ENCODE data around the gene EPHA8.

EPHA8 gene

GRCh38 chr1:22619252-22619651, 56.0 kb downstream of the EPHA8 start:
- no peak for DNase-seq (ENCODE audit: low spot score)

GRCh38 chr1:22619798-22620197, 56.5 kb downstream of the EPHA8 start:
- no peak for DNase-seq (ENCODE audit: low spot score)

- DNase-seq (ENCODE audit: low spot score), result no peak
Measured at GRCh38 chr1:22621761-22622160, 58.5 kb downstream of the EPHA8 start.

GRCh38 chr1:22625262-22625925, 62.1 kb downstream of the EPHA8 start:
- no peak for DNase-seq (ENCODE audit: low spot score)

GRCh38 chr1:22626237-22627157, 63.2 kb downstream of the EPHA8 start:
- DNase-seq (ENCODE audit: low spot score), result no peak

- no peak for DNase-seq (ENCODE audit: low spot score)
Measured at GRCh38 chr1:22627331-22627730, 64.0 kb downstream of the EPHA8 start.

- no peak for DNase-seq (ENCODE audit: low spot score)
Measured at GRCh38 chr1:22628698-22629444, 65.6 kb downstream of the EPHA8 start.

GRCh38 chr1:22629886-22630285, 66.6 kb downstream of the EPHA8 start:
- no peak for DNase-seq (ENCODE audit: low spot score)

- no peak for DNase-seq (ENCODE audit: low spot score)
Measured at GRCh38 chr1:22633697-22634463, 70.6 kb downstream of the EPHA8 start.

- no peak for DNase-seq (ENCODE audit: low spot score)
Measured at GRCh38 chr1:22635436-22635835, 72.1 kb downstream of the EPHA8 start.

- DNase-seq (ENCODE audit: low spot score), result no peak
Measured at GRCh38 chr1:22636353-22636752, 73.1 kb downstream of the EPHA8 start, which contains the start of gene C1QA. TSS of gene C1QA (plus strand) at chr1:22636628. CDS start at chr1:22637617, 989 bp downstream.

- no peak for DNase-seq (ENCODE audit: low spot score)
Measured at GRCh38 chr1:22636927-22637326, 73.6 kb downstream of the EPHA8 start.

GRCh38 chr1:22637907-22638445, 74.7 kb downstream of the EPHA8 start:
- DNase-seq (ENCODE audit: low spot score), result no peak

GRCh38 chr1:22638476-22639234, 75.4 kb downstream of the EPHA8 start:
- no peak for DNase-seq (ENCODE audit: low spot score)

- DNase-seq (ENCODE audit: low spot score), result no peak
Measured at GRCh38 chr1:22639286-22639685, 76.0 kb downstream of the EPHA8 start.

GRCh38 chr1:22641247-22641646, 78.0 kb downstream of the EPHA8 start:
- no peak for DNase-seq (ENCODE audit: low spot score)

- peak; percentile 48 for DNase-seq (ENCODE audit: low spot score)
Measured at GRCh38 chr1:22641906-22642636, 78.8 kb downstream of the EPHA8 start.

GRCh38 chr1:22643381-22643780, 80.1 kb downstream of the EPHA8 start, which contains the start of gene C1QC:
TSS of gene C1QC (plus strand) at chr1:22643633. CDS start at chr1:22644024, 391 bp downstream.
- no peak for DNase-seq (ENCODE audit: low spot score)

GRCh38 chr1:22643928-22644327, 80.6 kb downstream of the EPHA8 start:
- no peak for DNase-seq (ENCODE audit: low spot score)

- no peak for DNase-seq (ENCODE audit: low spot score)
Measured at GRCh38 chr1:22645931-22646330, 82.6 kb downstream of the EPHA8 start.

Measured in cerebellar cortex (tissue), 1 donor.